ENCODE data around the gene ADARB2.
"Not testable (repeated sequence)": the region's sequence is repeated elsewhere in the genome, so short reads cannot be mapped to it uniquely, and the experiment has no call there.

Gene ADARB2

DNA sequence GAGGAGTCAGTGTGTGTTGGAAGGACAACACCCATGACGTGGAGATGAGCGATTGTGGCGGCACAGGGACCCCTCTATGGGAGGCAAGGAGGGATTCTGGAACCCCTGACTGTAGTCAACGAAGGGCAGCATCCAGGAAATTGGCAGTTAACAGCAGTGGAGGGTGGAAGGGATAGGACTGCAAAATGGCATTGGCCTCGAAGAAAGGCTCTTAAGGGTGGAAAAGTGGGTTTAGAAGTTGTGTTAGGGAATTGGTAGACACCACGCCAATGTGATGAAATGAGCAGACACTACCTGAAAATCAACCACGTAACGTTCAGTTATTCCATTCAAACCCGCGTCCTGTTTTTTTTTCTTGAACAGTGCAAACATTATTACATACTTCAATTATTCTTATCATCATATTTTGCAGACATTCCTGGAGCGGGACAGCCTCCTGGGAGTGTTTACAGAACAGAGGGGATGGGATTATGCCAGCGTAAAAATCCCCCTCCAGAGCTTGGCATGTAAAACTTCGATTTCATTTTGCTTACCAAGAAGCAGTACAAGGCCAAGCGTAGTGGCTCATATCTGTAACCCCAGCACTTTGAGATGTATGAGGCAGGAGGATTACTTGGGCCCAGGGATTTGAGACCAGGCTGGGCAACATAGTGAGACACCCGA is 409.0 kb downstream of the ADARB2 start:
- DNase-seq, result no peak

- DNase-seq, result no peak
Observed at GRCh38 chr10:1327759-1328158, 409.6 kb downstream of the ADARB2 start.

GRCh38 chr10:1326514-1326913 is 410.8 kb downstream of the ADARB2 start:
- not testable (repeated sequence) for DNase-seq

- DNase-seq, result no peak
Observed at GRCh38 chr10:1324903-1325302, 412.4 kb downstream of the ADARB2 start.

DNA sequence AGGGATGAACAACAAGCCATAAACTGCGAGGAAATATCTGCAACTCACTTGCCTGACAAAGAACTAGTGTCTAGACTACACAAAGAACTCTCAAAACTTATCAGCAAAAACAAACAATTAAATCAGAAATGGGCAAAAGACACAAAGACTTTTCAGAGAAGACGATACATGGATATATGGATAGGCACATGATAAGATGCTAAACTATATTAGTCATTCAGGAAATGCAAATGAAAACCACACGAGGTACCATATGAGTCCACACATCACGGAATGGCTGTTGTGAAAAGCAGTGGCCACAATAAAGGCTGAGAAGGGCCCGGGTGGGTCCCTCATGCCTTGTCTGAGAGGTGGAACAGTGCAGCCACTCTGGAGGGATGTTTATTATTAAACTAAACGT is 413.4 kb downstream of the ADARB2 start:
- no peak for DNase-seq

- no peak for DNase-seq
Observed at GRCh38 chr10:1320739-1321320, 416.5 kb downstream of the ADARB2 start.

DNA sequence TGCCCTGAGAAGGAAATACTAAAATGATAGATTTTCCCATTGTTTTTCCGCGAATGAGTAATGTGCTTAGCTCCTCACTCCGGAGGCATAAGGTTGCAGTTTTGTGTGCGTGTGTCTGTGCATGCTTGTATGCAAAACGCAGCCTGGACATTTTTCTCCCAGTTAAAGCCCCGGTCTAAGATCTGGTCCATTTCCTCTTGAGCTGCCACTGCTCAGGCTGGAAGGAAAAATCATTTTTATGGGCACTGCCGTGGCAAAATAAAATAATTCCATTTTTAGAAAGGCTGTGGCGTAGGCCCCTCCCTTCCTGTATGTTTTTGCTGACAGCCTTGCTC is 420.5 kb downstream of the ADARB2 start:
- no peak for DNase-seq

DNA sequence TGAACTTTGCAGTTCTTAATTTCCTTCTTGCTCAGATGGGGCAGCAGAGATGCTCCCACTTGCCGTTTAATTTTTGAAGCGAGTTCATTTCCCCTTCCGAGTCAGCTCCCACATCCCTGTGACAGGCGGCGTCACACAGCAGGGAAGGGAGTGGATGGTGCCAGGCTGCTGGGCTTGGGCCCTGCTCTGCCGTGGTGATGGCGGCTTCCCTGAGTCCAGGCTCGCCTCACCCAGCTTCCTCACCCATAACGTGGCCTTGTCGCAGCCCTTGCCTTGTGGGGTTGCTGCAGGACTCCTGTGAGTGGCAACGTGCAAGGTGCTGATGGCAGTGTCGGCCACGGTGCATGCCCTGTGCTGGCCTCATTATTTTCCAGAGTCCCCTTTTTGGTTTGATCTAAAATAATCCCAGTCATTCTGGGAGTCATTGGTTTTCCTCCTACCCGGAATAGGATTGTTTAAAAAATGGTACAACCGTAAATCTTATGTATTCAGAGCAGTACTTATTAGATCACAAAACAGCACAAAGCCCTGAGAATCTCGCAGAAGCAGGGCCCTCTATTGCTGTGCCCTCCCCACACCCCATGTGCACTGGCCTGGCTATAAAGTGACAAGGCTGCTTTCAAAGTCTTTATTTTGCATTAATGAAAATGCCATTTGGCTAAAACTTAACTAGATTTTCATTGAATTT is 421.1 kb downstream of the ADARB2 start:
- DNase-seq, result no peak

DNA sequence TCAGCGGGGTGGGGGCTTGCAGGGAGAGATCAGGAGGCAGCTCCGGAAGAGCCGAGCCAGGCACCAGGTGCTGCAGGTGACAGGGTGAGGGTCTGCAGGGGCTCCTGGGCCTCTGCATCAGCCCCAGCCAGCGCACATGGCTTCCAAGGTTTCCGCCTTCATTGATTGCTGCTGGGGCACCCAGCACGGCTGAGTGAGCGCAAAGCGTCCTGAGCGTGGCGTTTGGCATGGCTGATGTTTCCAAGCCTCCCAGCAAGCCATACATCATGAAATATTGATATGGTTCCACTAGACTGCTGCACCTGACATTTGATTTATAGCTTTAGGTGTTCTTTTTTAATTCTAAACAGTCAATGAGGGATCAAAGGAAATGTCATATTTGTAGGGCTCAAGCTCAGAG is 422.1 kb downstream of the ADARB2 start:
- DNase-seq, result no peak

DNA sequence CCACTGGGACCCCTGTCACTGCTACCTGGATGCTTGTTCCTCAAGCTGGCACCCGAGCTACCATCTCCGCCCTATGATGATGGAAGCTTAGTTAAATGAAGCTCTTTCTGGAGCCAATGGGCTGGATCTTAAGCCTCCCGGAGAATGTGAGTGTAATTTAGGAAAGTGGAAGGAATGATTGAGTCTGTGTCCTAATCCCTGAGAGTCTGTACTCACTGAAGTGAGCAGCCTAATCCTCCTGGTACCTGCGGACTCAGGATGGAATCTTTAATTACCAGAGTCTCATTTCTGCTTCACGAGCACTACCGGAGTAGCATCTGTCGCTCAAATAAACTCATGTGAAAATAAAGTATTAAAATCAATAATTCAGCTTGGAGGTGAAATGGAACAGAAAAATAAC is 425.6 kb downstream of the ADARB2 start:
- DNase-seq, result no peak

DNA sequence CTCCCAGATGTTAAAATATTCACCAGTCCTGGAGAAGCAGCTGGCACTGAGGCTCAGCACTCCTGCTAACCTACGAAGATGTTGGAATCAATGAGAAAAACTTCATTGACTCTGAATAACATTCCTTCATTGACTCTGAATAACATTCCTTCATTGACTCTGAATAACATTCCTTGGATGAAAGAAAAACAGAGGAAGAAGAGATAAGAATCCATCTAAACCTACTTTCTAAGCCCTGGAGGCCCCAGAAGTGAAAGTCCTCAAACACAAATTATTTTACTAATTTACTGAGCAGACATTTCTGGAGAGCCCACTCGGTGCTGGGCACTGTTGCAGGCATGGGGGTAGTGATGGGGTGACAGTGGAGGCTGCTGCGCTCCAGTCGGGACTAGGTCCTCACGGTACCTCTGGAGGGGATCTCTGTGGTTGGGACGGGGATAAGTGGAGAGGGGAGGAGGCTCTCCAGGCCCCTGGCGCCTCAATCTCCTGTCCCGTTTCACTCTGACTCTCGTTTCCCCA is 427.0 kb downstream of the ADARB2 start:
- no peak for DNase-seq

DNA sequence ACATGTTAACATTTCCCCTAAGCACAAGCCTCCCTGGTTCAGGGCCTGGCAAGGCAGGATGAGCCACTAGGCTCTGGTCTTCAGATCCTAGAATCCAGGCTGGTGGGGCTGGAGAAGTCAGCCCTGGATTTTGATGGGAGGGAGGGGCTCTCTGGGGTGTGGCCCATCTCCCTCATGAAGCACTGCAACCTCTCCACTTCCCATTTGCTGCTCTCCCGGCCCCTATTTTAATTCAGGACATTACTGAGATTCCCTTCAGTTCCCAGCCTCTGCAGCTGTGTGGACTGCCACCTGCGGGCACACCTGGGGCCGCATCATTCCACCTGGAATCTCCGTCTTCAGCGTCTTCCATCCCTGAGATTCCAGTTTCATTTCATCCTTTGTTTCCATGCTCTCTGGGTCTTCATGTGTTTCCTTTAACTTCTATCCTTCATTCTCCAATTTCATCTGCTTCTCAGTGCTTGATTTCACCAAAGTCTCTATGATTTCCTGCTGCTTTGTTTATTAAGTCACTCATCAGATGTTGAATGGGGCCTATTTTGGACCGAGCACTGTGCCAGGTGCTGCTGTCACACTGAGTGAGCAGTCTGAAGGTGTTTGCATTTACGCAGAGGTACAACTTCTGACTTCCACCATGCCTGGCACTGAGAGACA is 427.6 kb downstream of the ADARB2 start:
- no peak for DNase-seq

GRCh38 chr10:1308962-1309616 is 428.2 kb downstream of the ADARB2 start:
- no peak for DNase-seq

DNA sequence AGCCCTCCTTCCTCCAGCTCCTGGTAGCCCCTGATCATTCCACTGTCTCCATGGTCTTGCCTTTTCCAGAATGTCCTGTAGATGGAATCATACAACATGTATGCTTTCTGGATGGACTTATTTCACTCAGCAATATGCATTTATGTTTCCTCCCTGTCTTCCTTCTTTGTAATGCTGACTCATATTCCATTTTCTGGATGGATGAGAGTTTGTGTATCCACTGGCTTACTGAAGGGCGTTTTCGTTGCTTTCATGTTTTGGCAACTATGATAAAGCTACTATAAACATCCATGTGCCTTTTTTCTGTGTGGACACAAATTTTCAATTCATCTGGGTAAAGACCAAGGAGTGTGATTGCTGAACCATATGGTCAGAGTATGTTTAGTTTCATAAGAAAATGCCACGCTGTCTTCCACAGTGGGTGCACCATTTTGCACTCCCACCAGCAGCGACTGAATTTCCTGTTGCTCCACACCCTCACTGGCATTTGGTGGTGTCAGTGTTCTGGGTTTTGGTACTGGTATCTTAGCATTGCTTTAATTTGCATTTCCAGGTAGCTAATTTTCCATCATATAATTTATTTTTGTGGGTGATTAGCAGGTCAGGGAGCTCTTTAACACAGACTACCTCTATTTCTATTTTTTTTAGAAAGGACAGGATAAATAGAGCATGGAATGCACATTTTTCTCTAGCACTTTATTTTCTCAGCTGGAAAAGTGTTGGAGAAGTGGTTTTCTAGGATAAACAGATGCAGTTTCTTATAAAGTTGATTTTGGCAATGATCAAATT is 429.0 kb downstream of the ADARB2 start:
- DNase-seq, result no peak

DNA sequence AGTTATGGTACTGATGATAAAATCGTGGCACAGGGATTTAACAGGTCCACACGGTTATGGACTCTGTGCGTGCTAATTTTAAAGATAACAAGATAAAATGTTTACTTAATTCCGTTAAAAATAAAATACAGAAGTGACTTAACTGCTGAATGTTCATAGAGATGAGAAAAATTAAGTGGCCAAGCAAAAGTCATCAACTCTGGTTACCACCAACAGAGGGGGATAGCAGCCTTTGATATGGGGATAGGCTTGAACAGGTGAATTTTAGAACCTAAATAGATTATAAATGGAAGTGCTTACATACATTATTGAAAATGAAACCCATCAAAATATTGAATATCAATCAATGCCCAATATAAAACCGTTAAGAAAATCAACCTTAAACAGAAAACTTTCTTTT is 436.2 kb downstream of the ADARB2 start:
- no peak for DNase-seq

GRCh38 chr10:1300218-1300617 is 437.1 kb downstream of the ADARB2 start:
- no peak for DNase-seq

GRCh38 chr10:1299041-1299726 is 438.1 kb downstream of the ADARB2 start:
- no peak for DNase-seq

DNA sequence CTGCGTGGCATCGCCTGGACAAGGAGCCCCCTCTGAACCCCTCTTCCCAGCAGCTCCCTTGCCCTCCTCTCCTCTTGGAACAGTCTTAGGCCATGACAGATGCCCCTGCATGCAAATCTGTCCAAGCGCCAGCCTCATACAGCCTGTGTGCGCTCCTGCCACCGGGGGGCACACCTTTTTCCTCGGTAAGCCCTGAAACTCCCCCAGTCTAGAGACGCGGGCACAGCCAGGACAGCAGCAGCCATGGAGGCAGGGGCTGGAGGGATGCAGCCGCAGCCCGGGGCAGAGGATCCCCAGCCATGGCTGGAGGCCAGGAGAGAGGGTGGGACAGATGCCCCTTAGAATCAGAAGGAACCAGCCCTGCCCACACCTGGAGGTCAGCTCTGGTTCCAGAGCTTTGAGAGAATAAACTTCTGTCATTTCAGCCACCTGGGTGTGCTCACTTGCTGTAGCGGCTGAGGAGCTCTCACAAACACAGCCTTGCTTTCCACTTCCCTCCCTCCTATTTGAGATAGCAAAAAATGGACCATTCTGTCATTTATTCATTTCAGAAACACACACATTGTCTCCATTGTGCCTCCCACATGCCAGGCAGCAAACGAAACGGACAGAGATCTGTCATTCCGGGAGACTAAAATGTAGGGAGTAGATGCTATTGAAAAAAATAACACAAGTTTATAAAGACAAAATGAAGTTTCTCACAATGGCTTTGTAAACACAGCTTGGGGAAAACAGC is 439.6 kb downstream of the ADARB2 start:
- no peak for DNase-seq

- DNase-seq, result no peak
Observed at GRCh38 chr10:1295756-1296480, 441.4 kb downstream of the ADARB2 start.

- DNase-seq, result no peak
Observed at GRCh38 chr10:1294748-1295147, 442.6 kb downstream of the ADARB2 start.

Measured in AML-193 (cell line).